Natural killer cell (primary cell): Measurements from ENCODE around the gene USP34. TPM values are rescaled to one million over a fixed set of nuclear protein-coding genes. Genes with fewer than 3 reads are reported as not detected.
"Not testable (repeated sequence)": the region's sequence is repeated elsewhere in the genome, so short reads cannot be mapped to it uniquely, and the experiment has no call there.

Experiments used
- ATAC-seq, 3 donors: fragments of 150-1000 bp in 2 of 3; fragments of 200-7000 bp in 1 of 3; cut with Tn5 transposase; 1 replicate in 1 of 3; 2 replicates in 2 of 3; pipeline ENCODE4 v1.10.0; 2021; ENCODE audit warnings: mild to moderate bottlenecking in 2 of 3, moderate library complexity in 2 of 3
- DNase-seq, 2 donors: peaks; one replicate each; pipeline versions ENCODE4 v3.0.0 to v3.0.0-alpha.2; 2013 to 2021; ENCODE audit warnings: mixed read lengths in 1 of 2
- H3K27ac ChIP-seq: one replicate; pipeline ENCODE4 v1.5.1; 2013; ENCODE audit warnings: mild to moderate bottlenecking, low read length
- H3K27me3 ChIP-seq: one replicate; pipeline ENCODE4 v1.6.1; 2013; ENCODE audit warnings: low read length; ENCODE audit not compliant: control insufficient read depth, insufficient read depth
- H3K36me3 ChIP-seq: one replicate; pipeline ENCODE4 v1.6.1; 2013; ENCODE audit warnings: low read length; ENCODE audit not compliant: control insufficient read depth, insufficient read depth
- H3K4me1 ChIP-seq: one replicate; pipeline ENCODE4 v1.6.1; 2013; ENCODE audit warnings: low read length; ENCODE audit not compliant: control insufficient read depth, insufficient read depth
- H3K4me3 ChIP-seq: one replicate; pipeline ENCODE4 v1.5.1; 2013; ENCODE audit warnings: low read length
- H3K9me3 ChIP-seq: one replicate; pipeline ENCODE4 v1.6.1; 2013; ENCODE audit warnings: low read length; ENCODE audit not compliant: control insufficient read depth, insufficient read depth
- H3K27ac Mint-ChIP-seq, 2 donors: one replicate each; pipeline ENCODE4 v1.8.0; 2022; ENCODE audit warnings: mild to moderate bottlenecking in 2 of 2, mixed read lengths in 2 of 2, moderate library complexity in 1 of 2
- H3K27me3 Mint-ChIP-seq, 2 donors: one replicate each; pipeline ENCODE4 v1.8.0; 2022; ENCODE audit warnings: low read depth in 2 of 2, mixed read lengths in 2 of 2
- H3K36me3 Mint-ChIP-seq: one replicate; pipeline ENCODE4 v1.8.0; 2022; ENCODE audit warnings: mixed read lengths
- H3K4me1 Mint-ChIP-seq, 2 donors: one replicate each; pipeline ENCODE4 v1.8.0; 2022; ENCODE audit warnings: mixed read lengths in 2 of 2
- H3K4me3 Mint-ChIP-seq: one replicate; pipeline ENCODE4 v1.8.0; 2022; ENCODE audit warnings: mild to moderate bottlenecking, moderate library complexity, mixed read lengths
- H3K9me3 Mint-ChIP-seq, 2 donors: one replicate each; pipeline ENCODE4 v1.8.0; 2022; ENCODE audit warnings: mixed read lengths in 2 of 2
- WGBS: methylation state at CpG from one replicate; pipeline ENCODE4 v1.1.7; 2013; ENCODE audit warnings: missing lambda C conversion rate; ENCODE audit not compliant: insufficient coverage; 5-methylcytosine and 5-hydroxymethylcytosine counted together
- intact Hi-C: fragments of 100-400 bp; cut with micrococcal nuclease; formaldehyde crosslinking; loops from one replicate; pipeline ENCODE4 v1.14.2; 2022
- total RNA-seq, 4 donors: library from RNA; stranded (reverse); fragments of 120-200 nt in 1 of 4; gene quantifications; one replicate each; pipeline versions ENCODE4 v1.2.3 to v1.2.4, GENCODE V29; 2013 to 2022
- TF ChIP-seq, protein P1 (sequence below): fragments of 200-600 bp; IDR thresholded peaks from one replicate; pipeline ENCODE4 v1.8.0; 2022; ENCODE audit warnings: antibody characterized with exemption

Gene USP34
- total RNA-seq, 3 donors from 2014 or later (not counting 1 experiment from before 2014, with no cell fraction given): 184 to 204 (median 199) TPM

DNA sequence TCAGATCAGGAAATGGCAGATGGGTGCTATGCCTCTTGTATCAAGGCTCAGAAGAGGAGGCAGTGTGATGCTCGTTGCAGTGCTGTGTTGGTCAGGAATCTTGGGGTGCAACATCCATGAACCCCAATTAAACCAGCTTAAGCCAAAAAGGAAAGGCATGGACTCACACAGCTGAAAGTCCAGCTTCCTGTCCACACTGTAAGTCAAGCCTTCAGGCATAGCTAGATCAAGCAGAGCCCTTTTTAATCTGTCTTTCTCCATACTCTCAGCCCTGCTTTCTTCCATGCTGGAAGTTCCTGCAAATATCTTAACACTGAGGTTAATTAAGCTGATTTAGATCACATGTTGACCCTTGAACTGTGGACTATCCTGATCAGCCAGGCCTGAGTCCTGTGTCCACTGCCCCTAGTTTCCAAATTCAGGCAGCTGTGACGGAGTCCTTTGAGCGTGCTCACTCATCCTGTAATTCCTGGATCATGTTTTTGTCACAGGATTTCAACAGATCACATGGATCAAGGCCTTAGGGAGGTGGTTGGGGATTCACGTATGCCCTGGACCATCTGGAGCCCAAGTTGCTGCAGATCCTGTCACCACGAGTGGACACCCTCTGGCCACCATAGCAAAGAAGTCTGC, 313.4 kb downstream of the USP34 start:
- WGBS: 96% methylated on average over 5 of the region's 5 CpGs
- peak overlapping the region in 1 of 2 donors; percentile 15 for H3K27ac Mint-ChIP-seq
- H3K4me1 Mint-ChIP-seq: peaks cover 6 to 18% of the 10 kb centered on the region in 2 donors
- Histone ChIP-seq H3K36me3 (peaks cover 3% of the 10 kb centered on the region), H3K9me3 (no peaks in the 10 kb centered on the region), H3K27me3 (no peaks in the 10 kb centered on the region), H3K4me3 (no peak overlapping the region), H3K27ac (no peak overlapping the region), H3K4me1 (no peaks in the 10 kb centered on the region)
- no peak for ATAC-seq
- H3K27me3 Mint-ChIP-seq: no peaks in the 10 kb centered on the region
- TF ChIP-seq, protein P1, sequence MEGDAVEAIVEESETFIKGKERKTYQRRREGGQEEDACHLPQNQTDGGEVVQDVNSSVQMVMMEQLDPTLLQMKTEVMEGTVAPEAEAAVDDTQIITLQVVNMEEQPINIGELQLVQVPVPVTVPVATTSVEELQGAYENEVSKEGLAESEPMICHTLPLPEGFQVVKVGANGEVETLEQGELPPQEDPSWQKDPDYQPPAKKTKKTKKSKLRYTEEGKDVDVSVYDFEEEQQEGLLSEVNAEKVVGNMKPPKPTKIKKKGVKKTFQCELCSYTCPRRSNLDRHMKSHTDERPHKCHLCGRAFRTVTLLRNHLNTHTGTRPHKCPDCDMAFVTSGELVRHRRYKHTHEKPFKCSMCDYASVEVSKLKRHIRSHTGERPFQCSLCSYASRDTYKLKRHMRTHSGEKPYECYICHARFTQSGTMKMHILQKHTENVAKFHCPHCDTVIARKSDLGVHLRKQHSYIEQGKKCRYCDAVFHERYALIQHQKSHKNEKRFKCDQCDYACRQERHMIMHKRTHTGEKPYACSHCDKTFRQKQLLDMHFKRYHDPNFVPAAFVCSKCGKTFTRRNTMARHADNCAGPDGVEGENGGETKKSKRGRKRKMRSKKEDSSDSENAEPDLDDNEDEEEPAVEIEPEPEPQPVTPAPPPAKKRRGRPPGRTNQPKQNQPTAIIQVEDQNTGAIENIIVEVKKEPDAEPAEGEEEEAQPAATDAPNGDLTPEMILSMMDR: no peak
- peaks cover 0 to 6% of the 10 kb centered on the region in 2 donors for H3K9me3 Mint-ChIP-seq
- intact Hi-C loops: no loop called here
- no peak overlapping the region for H3K4me3 Mint-ChIP-seq
- no peak for DNase-seq
- peaks cover 23% of the 10 kb centered on the region for H3K36me3 Mint-ChIP-seq

DNA sequence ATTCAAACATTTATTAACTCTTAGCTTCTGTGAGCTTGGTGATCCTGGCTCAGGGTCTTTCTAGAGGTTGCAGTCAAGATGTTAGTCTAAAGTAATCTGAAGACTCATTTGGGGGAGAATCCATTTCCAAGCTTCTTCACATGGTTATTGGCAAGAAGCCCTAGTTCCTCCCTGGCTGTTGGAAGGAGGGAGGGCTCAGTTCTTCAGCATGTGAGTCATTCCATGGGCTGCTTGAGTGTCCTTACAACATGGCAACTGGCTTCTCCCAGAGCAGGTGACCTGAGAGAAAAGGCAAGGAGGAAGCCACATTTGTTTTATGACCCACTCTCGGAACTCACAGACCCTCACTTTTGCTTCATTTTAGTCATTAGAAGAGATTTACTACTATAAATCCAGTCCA, 319.5 kb downstream of the USP34 start:
- peaks cover 6% of the 10 kb centered on the region for H3K36me3 Mint-ChIP-seq
- no peaks in the 10 kb centered on the region for H3K9me3 Mint-ChIP-seq
- H3K4me1 ChIP-seq: no peaks in the 10 kb centered on the region
- H3K27ac ChIP-seq: no peak overlapping the region
- intact Hi-C loops: no loop called here
- H3K27me3 Mint-ChIP-seq: no peaks in the 10 kb centered on the region
- TF ChIP-seq, protein P1: no peak
- H3K36me3 ChIP-seq: peaks cover 12% of the 10 kb centered on the region
- no CpG with 5 or more reads among the region's 1 CpG for WGBS
- peaks cover 4 to 5% of the 10 kb centered on the region in 2 donors for H3K4me1 Mint-ChIP-seq
- H3K27me3 ChIP-seq: no peaks in the 10 kb centered on the region
- H3K4me3 Mint-ChIP-seq: no peak overlapping the region
- H3K4me3 ChIP-seq: no peak overlapping the region
- DNase-seq (no peak), ATAC-seq (no peak)
- H3K9me3 ChIP-seq: no peaks in the 10 kb centered on the region
- no peak overlapping the region for H3K27ac Mint-ChIP-seq

DNA sequence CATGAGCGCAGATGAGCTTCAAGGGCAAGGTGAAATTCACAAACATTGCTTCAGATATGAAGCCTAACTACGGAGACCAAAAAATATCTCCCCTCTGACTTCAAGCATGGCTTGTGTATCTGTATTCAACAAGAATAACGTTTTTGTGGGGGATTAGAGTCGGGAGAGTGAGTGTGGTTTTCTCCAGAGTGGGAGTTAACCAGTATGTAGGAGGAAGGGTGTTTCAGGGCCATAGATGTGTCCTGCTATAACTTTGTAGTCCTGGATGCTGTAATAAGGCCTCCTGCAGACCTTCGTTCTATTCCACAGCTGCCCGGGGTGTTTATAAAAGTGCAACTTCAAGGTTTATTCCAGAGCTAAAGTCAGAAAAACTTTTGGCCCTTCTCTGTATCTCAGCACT, 321.8 kb downstream of the USP34 start:
- WGBS: 95% methylated on average over 5 of the region's 6 CpGs
- H3K27me3 ChIP-seq: no peaks in the 10 kb centered on the region
- peaks cover 6% of the 10 kb centered on the region for H3K36me3 Mint-ChIP-seq
- H3K4me1 Mint-ChIP-seq: peaks cover 10 to 11% of the 10 kb centered on the region in 2 donors
- no peak for ATAC-seq
- intact Hi-C loops: no loop called here
- TF ChIP-seq, protein P1: no peak
- no peak overlapping the region for H3K4me3 ChIP-seq
- H3K4me3 Mint-ChIP-seq: no peak overlapping the region
- H3K4me1 ChIP-seq: peaks cover 13% of the 10 kb centered on the region
- no peak overlapping the region for H3K27ac Mint-ChIP-seq
- no peaks in the 10 kb centered on the region for H3K27me3 Mint-ChIP-seq
- H3K9me3 Mint-ChIP-seq: no peaks in the 10 kb centered on the region
- H3K36me3 ChIP-seq: peaks cover 12% of the 10 kb centered on the region
- DNase-seq: no peak
- H3K27ac ChIP-seq: no peak overlapping the region
- no peaks in the 10 kb centered on the region for H3K9me3 ChIP-seq

DNA sequence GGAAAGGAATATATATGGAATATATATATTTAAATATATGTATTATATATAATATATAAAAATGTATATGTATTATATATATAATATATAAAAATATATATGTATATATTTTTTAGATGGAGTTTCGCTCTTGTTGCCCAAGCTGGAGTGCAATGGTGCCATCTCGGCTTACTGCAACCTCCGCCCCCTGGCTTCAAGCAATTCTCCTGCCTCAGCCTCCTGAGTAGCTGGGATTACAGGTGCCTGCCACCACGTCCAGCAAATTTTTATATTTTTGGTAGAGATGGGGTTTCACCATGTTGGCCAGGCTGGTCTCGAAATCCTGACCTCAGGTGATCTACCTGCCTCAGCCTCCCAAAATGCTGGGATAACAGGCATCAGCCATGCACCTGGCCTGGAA, 322.8 kb downstream of the USP34 start:
- intact Hi-C loops, DNase-seq, H3K27me3 ChIP-seq, H3K27ac ChIP-seq, H3K9me3 Mint-ChIP-seq, ATAC-seq, H3K4me3 ChIP-seq, H3K27ac Mint-ChIP-seq, H3K36me3 Mint-ChIP-seq, H3K4me3 Mint-ChIP-seq, H3K9me3 ChIP-seq, H3K27me3 Mint-ChIP-seq: not testable (repeated sequence)
- peaks cover 12% of the 10 kb centered on the region for H3K36me3 ChIP-seq
- H3K4me1 Mint-ChIP-seq: peaks cover 10 to 11% of the 10 kb centered on the region in 2 donors
- 93% methylated on average over 5 of the region's 5 CpGs for WGBS
- peaks cover 13% of the 10 kb centered on the region for H3K4me1 ChIP-seq
